A673 (cell line): Measurements from ENCODE around the gene ATP2B2. TPM values are rescaled to one million over a fixed set of nuclear protein-coding genes. Genes with fewer than 3 reads are reported as not detected.

Experiments used
- BruUV-seq: library from RNA; stranded (reverse); fragments of 400-500 nt; replicated peaks from 2 replicates; lab custom pipeline; 2021; lab: Mats Ljungman, UMichigan
- CTCF ChIA-PET: fragments of 300-600 bp; sonication (Branson Sonifier 250); formaldehyde crosslinking; loops from one replicate; lab custom pipeline; 2022; ENCODE audit warnings: antibody characterized with exemption; lab: Charles Lee
- POLR2A ChIA-PET: fragments of 300-600 bp; sonication (Branson Sonifier 250); formaldehyde crosslinking; loops from one replicate; lab custom pipeline; 2022; ENCODE audit warnings: antibody characterized with exemption; ENCODE audit not compliant: low non-redundant PET; lab: Charles Lee
- DNase-seq: peaks from one replicate; pipeline ENCODE4 v3.0.0-alpha.2; 2015; ENCODE audit warnings: low spot score
- H3K27ac ChIP-seq: fragments of 200-600 bp; sonication (generic); 2 replicates; pipeline ENCODE4 v1.5.1; 2016; ENCODE audit warnings: mixed run types, low read depth, mild to moderate bottlenecking, mixed read lengths, antibody characterized with exemption, low read length; ENCODE audit not compliant: poor library complexity, severe bottlenecking
- H3K27me3 ChIP-seq: fragments of 200-600 bp; sonication (generic); replicated peaks from 2 replicates; pipeline ENCODE4 v1.6.1; 2017; ENCODE audit warnings: mixed run types, low read depth, mild to moderate bottlenecking, mixed read lengths, antibody characterized with exemption, low read length; ENCODE audit not compliant: insufficient read depth, poor library complexity
- H3K36me3 ChIP-seq: fragments of 200-600 bp; sonication (generic); 2 replicates; pipeline ENCODE4 v1.6.1; 2016; ENCODE audit warnings: mixed run types, mild to moderate bottlenecking, mixed read lengths, antibody characterized with exemption, low read length; ENCODE audit not compliant: insufficient read depth, poor library complexity, severe bottlenecking
- H3K4me1 ChIP-seq: fragments of 200-600 bp; sonication (generic); 2 replicates; pipeline ENCODE4 v1.6.1; 2017; ENCODE audit warnings: mixed run types, mild to moderate bottlenecking, mixed read lengths, antibody characterized with exemption, low read length; ENCODE audit not compliant: insufficient read depth, poor library complexity, severe bottlenecking
- H3K4me3 ChIP-seq: fragments of 200-600 bp; sonication (generic); 2 replicates; pipeline ENCODE4 v1.5.1; 2016; ENCODE audit warnings: low read depth, mixed run types, mild to moderate bottlenecking, mixed read lengths, low read length; ENCODE audit not compliant: poor library complexity, severe bottlenecking
- H3K9me3 ChIP-seq: fragments of 200-600 bp; sonication (generic); 2 replicates; pipeline ENCODE4 v1.6.1; 2016; ENCODE audit warnings: mixed run types, low read depth, mild to moderate bottlenecking, mixed read lengths, antibody characterized with exemption, low read length; ENCODE audit not compliant: poor library complexity, severe bottlenecking
- EZH2 ChIP-seq: fragments of 200-600 bp; sonication (generic); IDR thresholded peaks from 2 replicates; pipeline ENCODE4 v1.6.1; 2017; ENCODE audit warnings: borderline replicate concordance, low read depth, mild to moderate bottlenecking, mixed read lengths, antibody characterized with exemption, low read length; ENCODE audit not compliant: poor library complexity, severe bottlenecking
- intact Hi-C: fragments of 100-400 bp; cut with micrococcal nuclease; formaldehyde crosslinking; loops from one replicate; pipeline ENCODE4 v1.10.0; 2022; ENCODE audit not compliant: unreplicated experiment
- total RNA-seq: library from RNA; stranded (reverse); gene quantifications from 2 replicates; pipeline ENCODE4 v1.2.3, GENCODE V29; 2021
- TF ChIP-seq, protein P1 (sequence below): fragments of 300-800, 200-600 bp; sonication (generic); conservative IDR thresholded peaks from 2 replicates; pipeline ENCODE4 v1.5.1; 2017; ENCODE audit warnings: low read depth, mild to moderate bottlenecking, antibody characterized with exemption, low read length, moderate library complexity, mixed read lengths

ATP2B2 gene
- total RNA-seq, 1 experiment from 2014 or later: 0.17 TPM

DNA sequence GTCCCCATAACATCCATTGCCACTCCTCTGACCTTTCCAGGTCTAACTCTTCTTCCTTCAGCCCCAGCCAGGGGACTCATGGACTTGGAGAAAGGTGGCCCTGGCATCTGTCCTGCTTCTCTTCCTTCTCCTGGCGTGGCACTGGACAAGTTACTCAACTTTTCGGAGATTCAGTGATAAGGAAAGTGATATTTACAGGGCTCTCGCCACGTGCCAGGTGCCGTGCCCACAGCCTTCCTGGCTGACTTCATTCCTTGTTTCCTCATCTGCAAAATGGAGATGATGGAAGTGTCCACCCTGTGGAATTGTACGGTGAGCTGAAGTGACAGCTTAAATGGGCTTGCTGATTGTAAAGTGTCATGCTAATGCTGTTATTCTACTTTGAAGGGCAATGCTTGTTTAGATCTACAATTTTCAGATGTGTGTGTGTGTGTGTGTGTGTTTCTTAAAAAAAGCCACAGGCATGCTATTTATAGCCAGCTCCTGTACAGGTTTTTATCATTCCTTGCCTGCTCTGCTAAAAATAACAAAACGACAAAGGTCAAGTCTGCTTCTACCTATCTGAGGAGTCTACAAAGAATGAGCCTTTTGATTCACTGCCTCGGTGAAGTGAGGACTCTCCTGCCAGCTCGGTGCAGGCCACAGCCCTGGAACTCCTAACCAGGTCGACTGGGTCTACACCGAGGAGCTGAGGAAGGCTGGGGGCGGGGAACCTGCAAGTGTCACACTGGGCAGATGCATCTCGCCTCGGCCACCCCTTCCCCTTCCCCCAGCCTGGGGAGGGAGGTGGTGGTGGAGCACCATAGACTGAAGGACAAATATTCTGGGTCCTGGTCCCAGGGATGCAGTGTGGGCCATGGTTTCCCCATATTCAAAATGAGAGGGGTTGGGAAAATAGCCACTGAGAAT, 11.4 kb upstream of the ATP2B2 start:
- ChIA-PET POLR2A (no interaction called here), CTCF (no interaction called here)
- DNase-seq: no peak
- TF ChIP-seq EZH2: no peak
- TF ChIP-seq, protein P1, sequence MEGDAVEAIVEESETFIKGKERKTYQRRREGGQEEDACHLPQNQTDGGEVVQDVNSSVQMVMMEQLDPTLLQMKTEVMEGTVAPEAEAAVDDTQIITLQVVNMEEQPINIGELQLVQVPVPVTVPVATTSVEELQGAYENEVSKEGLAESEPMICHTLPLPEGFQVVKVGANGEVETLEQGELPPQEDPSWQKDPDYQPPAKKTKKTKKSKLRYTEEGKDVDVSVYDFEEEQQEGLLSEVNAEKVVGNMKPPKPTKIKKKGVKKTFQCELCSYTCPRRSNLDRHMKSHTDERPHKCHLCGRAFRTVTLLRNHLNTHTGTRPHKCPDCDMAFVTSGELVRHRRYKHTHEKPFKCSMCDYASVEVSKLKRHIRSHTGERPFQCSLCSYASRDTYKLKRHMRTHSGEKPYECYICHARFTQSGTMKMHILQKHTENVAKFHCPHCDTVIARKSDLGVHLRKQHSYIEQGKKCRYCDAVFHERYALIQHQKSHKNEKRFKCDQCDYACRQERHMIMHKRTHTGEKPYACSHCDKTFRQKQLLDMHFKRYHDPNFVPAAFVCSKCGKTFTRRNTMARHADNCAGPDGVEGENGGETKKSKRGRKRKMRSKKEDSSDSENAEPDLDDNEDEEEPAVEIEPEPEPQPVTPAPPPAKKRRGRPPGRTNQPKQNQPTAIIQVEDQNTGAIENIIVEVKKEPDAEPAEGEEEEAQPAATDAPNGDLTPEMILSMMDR: no peak
- H3K36me3 ChIP-seq: no peaks in the 10 kb centered on the region
- no peak overlapping the region for H3K27ac ChIP-seq
- no peak overlapping the region for H3K4me3 ChIP-seq
- intact Hi-C loops: no loop called here
- H3K27me3 ChIP-seq: peaks cover 8% of the 10 kb centered on the region
- no peaks in the 10 kb centered on the region for H3K9me3 ChIP-seq
- BruUV-seq: no TSS peak
- no peaks in the 10 kb centered on the region for H3K4me1 ChIP-seq

DNA sequence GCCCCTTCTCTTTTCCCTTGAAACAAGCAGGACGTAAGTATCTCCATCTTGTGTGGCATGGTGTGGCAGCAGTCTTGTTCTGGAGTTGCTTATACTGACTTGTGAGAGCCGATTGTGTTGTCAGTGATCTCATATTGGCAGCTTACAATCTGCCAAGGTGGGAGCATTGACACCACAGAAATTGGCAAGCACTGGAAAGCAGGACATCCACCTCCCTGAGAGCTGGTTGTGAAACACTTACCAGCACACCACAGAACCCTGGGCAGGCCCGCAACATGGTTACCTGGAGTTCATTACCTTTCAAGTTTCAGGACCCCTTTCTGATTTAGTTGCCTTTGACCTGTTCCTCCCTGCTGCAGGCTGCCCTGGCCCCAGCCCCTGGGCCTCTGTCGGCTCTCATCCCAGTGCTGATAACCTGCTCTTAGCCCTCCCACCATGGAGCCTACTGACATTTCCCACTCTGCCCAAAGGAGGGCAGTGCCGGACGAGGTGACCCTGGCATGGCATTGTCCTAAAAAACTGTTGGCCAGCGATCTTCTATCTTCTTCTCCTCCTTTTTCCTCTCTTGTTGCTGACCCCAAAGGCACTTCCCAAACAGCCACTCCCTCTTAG, 10.6 kb upstream of the ATP2B2 start:
- no TSS peak for BruUV-seq
- Histone ChIP-seq H3K9me3 (no peaks in the 10 kb centered on the region), H3K27ac (no peak overlapping the region), H3K4me3 (no peak overlapping the region), H3K36me3 (no peaks in the 10 kb centered on the region), H3K4me1 (no peaks in the 10 kb centered on the region), H3K27me3 (no peaks in the 10 kb centered on the region)
- intact Hi-C loops: no loop called here
- POLR2A ChIA-PET: no interaction called here
- CTCF ChIA-PET: no interaction called here
- DNase-seq: no peak
- TF ChIP-seq, protein P1: no peak
- no peak for TF ChIP-seq EZH2

DNA sequence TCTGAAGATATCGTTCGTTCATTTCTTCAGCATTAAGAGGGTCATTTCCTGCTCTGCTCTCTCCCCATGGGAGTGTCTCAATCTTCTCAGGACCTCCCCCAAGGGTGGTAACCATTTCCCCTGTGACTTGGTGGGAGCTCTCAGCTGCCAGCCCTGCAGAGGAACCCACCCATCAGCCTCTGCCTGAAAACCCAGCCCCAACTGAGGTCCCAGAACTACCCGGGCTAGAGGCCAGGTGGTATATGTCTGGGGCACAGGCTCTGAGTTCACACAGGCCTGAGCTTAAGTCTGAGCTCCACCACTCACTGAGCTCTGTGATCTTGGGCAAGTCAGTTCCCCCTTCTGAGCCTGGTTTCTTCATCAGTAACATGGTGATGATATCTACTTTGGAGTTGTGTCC, 10.0 kb upstream of the ATP2B2 start:
- ChIA-PET CTCF (no interaction called here), POLR2A (no interaction called here)
- H3K27me3 ChIP-seq: no peaks in the 10 kb centered on the region
- BruUV-seq: no TSS peak
- H3K4me1 ChIP-seq: no peaks in the 10 kb centered on the region
- no peak for TF ChIP-seq EZH2
- TF ChIP-seq, protein P1: no peak
- no peak for DNase-seq
- no peak overlapping the region for H3K27ac ChIP-seq
- no peaks in the 10 kb centered on the region for H3K36me3 ChIP-seq
- H3K4me3 ChIP-seq: no peak overlapping the region
- intact Hi-C loops: no loop called here
- H3K9me3 ChIP-seq: no peaks in the 10 kb centered on the region
